Testis (tissue), 2 donors: ENCODE measurements around the gene ETFDH.

Source experiments
- POLR2A ChIP-seq: fragments of 450-650 bp; IDR thresholded peaks from one replicate; pipeline ENCODE4 v1.6.1; 2017; ENCODE audit warnings: antibody characterized with exemption, mild to moderate bottlenecking, moderate library complexity
- TF ChIP-seq, protein P1 (sequence below), 3 experiments: fragments of 450-650 bp in 2 of 3; fragments of 200-600 bp in 1 of 3; sonication (generic) in 1 of 3; IDR thresholded peaks; one replicate each; pipeline ENCODE4 v1.5.1; 2016 to 2019; ENCODE audit warnings: antibody characterized with exemption in 3 of 3, mild to moderate bottlenecking in 2 of 3, moderate library complexity in 1 of 3

DNA sequence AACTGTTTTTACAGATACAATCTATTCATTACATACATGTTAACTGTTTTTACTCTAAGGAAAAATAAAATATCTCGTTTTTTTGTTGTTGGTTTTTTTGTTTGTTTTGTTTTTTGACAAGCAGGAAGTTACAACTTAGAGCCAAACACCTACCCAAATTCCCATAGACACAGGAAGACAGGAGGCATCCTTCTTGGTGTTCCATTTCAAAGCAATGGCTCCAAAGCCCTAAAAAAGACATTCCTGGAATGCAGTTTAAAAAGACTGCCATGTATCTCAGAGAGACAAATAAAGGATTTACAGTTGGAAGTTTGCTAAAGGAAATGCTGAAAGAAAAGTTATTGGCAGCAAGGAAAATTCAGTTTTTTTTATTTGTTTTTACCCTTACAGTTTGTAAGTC is 16.7 kb downstream of the ETFDH start:
- TF ChIP-seq, protein P1, sequence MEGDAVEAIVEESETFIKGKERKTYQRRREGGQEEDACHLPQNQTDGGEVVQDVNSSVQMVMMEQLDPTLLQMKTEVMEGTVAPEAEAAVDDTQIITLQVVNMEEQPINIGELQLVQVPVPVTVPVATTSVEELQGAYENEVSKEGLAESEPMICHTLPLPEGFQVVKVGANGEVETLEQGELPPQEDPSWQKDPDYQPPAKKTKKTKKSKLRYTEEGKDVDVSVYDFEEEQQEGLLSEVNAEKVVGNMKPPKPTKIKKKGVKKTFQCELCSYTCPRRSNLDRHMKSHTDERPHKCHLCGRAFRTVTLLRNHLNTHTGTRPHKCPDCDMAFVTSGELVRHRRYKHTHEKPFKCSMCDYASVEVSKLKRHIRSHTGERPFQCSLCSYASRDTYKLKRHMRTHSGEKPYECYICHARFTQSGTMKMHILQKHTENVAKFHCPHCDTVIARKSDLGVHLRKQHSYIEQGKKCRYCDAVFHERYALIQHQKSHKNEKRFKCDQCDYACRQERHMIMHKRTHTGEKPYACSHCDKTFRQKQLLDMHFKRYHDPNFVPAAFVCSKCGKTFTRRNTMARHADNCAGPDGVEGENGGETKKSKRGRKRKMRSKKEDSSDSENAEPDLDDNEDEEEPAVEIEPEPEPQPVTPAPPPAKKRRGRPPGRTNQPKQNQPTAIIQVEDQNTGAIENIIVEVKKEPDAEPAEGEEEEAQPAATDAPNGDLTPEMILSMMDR (IDR thresholded peaks at IDR 0.05): no peak
- TF ChIP-seq POLR2A: no peak
